ENCODE measurements around the gene GJB2.
A peak's percentile ranks its signal among the peaks of the same experiment; 100 is the strongest.

The GJB2 gene

GRCh38 chr13:20191311-20192157 lies 1.2 kb downstream of the GJB2 start:
- no peak for DNase-seq

GRCh38 chr13:20190481-20191310 lies 2.0 kb downstream of the GJB2 start:
- DNase-seq = no peak

GRCh38 chr13:20190076-20190475 lies 2.7 kb downstream of the GJB2 start:
- no peak for DNase-seq

GRCh38 chr13:20188667-20189553 lies 3.8 kb downstream of the GJB2 start:
- DNase-seq = peak in 1 of 2 donors; percentile 57

GRCh38 chr13:20186771-20187170 lies 6.0 kb downstream of the GJB2 start:
- no peak for DNase-seq

GRCh38 chr13:20185366-20186056 lies 7.2 kb downstream of the GJB2 start:
- no peak for DNase-seq

- DNase-seq = peak; percentile 66 to 75
These were observed 10.4 kb downstream of the GJB2 start for GRCh38 chr13:20182231-20182846.

- no peak for DNase-seq
These were observed 11.6 kb downstream of the GJB2 start for GRCh38 chr13:20181188-20181587.

- no peak for DNase-seq
These were observed 14.6 kb downstream of the GJB2 start for GRCh38 chr13:20178156-20178555.

GRCh38 chr13:20177049-20177831 lies 15.5 kb downstream of the GJB2 start:
- no peak for DNase-seq

GRCh38 chr13:20175907-20176652 lies 16.7 kb downstream of the GJB2 start:
- no peak for DNase-seq

GRCh38 chr13:20175406-20175794 lies 17.3 kb downstream of the GJB2 start:
- no peak for DNase-seq

GRCh38 chr13:20174656-20175405 lies 17.9 kb downstream of the GJB2 start:
- DNase-seq = peak in 1 of 2 donors; percentile 85

- no peak for DNase-seq
These were observed 19.5 kb downstream of the GJB2 start for GRCh38 chr13:20173116-20173746.

GRCh38 chr13:20171364-20171763 lies 21.4 kb downstream of the GJB2 start:
- no peak for DNase-seq

GRCh38 chr13:20170921-20171320 lies 21.8 kb downstream of the GJB2 start:
- no peak for DNase-seq

GRCh38 chr13:20168396-20168795 lies 24.3 kb downstream of the GJB2 start:
- no peak for DNase-seq

- DNase-seq = no peak
These were observed 27.1 kb downstream of the GJB2 start for GRCh38 chr13:20165417-20166257.
